NT2/D1 (cell line): ENCODE results near the gene SLC28A2.
"Not testable (repeated sequence)": the region's sequence is repeated elsewhere in the genome, so short reads cannot be mapped to it uniquely, and the experiment has no call there.

Experiments used
- DNase-seq: peaks from one replicate; pipeline ENCODE4 v3.0.0-alpha.2; 2011; ENCODE audit warnings: low read depth, low spot score
- H3K27me3 ChIP-seq: 2 replicates; pipeline ENCODE4 v1.6.0; 2011; ENCODE audit warnings: mild to moderate bottlenecking; ENCODE audit not compliant: insufficient read length, insufficient read depth
- H3K36me3 ChIP-seq: 2 replicates; pipeline ENCODE4 v1.6.1; 2011; ENCODE audit warnings: mild to moderate bottlenecking, low read length, mixed read lengths; ENCODE audit not compliant: insufficient read depth, insufficient read length
- H3K4me1 ChIP-seq: 2 replicates; pipeline ENCODE4 v1.5.1; 2011; ENCODE audit not compliant: insufficient read depth, insufficient read length
- H3K4me3 ChIP-seq: 2 replicates; pipeline ENCODE4 v1.5.1; 2011; ENCODE audit warnings: low read depth; ENCODE audit not compliant: insufficient read length
- H3K9ac ChIP-seq: 2 replicates; pipeline ENCODE4 v1.6.0; 2011; ENCODE audit warnings: low read depth; ENCODE audit not compliant: insufficient read length
- H3K9me3 ChIP-seq: 2 replicates; pipeline ENCODE4 v1.5.1; 2011; ENCODE audit warnings: mild to moderate bottlenecking, low read length; ENCODE audit not compliant: insufficient read depth
- SUZ12 ChIP-seq: IDR thresholded peaks from 2 replicates; pipeline ENCODE4 v1.6.1; 2011; ENCODE audit not compliant: insufficient read length, insufficient read depth; ENCODE audit errors: extremely low read depth
- YY1 ChIP-seq: IDR thresholded peaks from 2 replicates; pipeline ENCODE4 v1.6.1; 2011; ENCODE audit not compliant: insufficient read length, insufficient read depth
- ZNF274 ChIP-seq: IDR thresholded peaks from 2 replicates; pipeline ENCODE4 v1.6.1; 2011; ENCODE audit warnings: mild to moderate bottlenecking, low read depth, low read length

SLC28A2 gene

GRCh38 chr15:45242289-45242688, 9.7 kb upstream of the SLC28A2 start:
- DNase-seq = no peak
- no peaks in the 10 kb centered on the region for H3K36me3 ChIP-seq
- TF ChIP-seq ZNF274 (no peak), YY1 (no peak), SUZ12 (no peak)

GRCh38 chr15:45249125-45249780, 2.8 kb upstream of the SLC28A2 start:
- DNase-seq = no peak
- Histone ChIP-seq H3K36me3 (no peaks in the 10 kb centered on the region), H3K9ac (no peak overlapping the region), H3K4me1 (no peaks in the 10 kb centered on the region), H3K4me3 (no peak overlapping the region), H3K9me3 (peaks cover 8% of the 10 kb centered on the region; the same call in 1 of the 2 replicates), H3K27me3 (no peaks in the 10 kb centered on the region)
- TF ChIP-seq ZNF274 (no peak), YY1 (no peak), SUZ12 (no peak)

More at GRCh38 chr15:45242289-45242688, 9.7 kb upstream of the SLC28A2 start:
- Histone ChIP-seq H3K9ac (no peak overlapping the region), H3K4me1 (no peaks in the 10 kb centered on the region), H3K27me3 (no peaks in the 10 kb centered on the region), H3K4me3 (no peak overlapping the region), H3K9me3 (peaks cover 48% of the 10 kb centered on the region; the same call in 1 of the 2 replicates)

GRCh38 chr15:45253330-45253729, 1.3 kb downstream of the SLC28A2 start:
- H3K9ac ChIP-seq = no peak overlapping the region
- TF ChIP-seq YY1 (no peak), SUZ12 (no peak)
- no peaks in the 10 kb centered on the region for H3K9me3 ChIP-seq
- H3K36me3 ChIP-seq = no peaks in the 10 kb centered on the region
- no peak overlapping the region for H3K4me3 ChIP-seq
- H3K4me1 ChIP-seq = no peaks in the 10 kb centered on the region
- H3K27me3 ChIP-seq = no peaks in the 10 kb centered on the region
- no peak for DNase-seq

- Histone ChIP-seq H3K36me3 (no peaks in the 10 kb centered on the region), H3K27me3 (no peaks in the 10 kb centered on the region), H3K4me1 (no peaks in the 10 kb centered on the region), H3K9me3 (no peaks in the 10 kb centered on the region), H3K9ac (no peak overlapping the region), H3K4me3 (no peak overlapping the region)
- DNase-seq = no peak
- TF ChIP-seq YY1 (no peak), SUZ12 (no peak), ZNF274 (no peak)
These were observed 2.4 kb downstream of the SLC28A2 start for GRCh38 chr15:45254405-45254804.

GRCh38 chr15:45254824-45255223, 2.8 kb downstream of the SLC28A2 start:
- not testable (repeated sequence) for H3K4me3 ChIP-seq, DNase-seq

GRCh38 chr15:45259796-45260195, 7.8 kb downstream of the SLC28A2 start:
- TF ChIP-seq SUZ12 (no peak), YY1 (no peak), ZNF274 (no peak)

More at GRCh38 chr15:45254824-45255223, 2.8 kb downstream of the SLC28A2 start:
- not testable (repeated sequence) for H3K4me1 ChIP-seq, H3K9me3 ChIP-seq, H3K27me3 ChIP-seq, H3K9ac ChIP-seq, H3K36me3 ChIP-seq

GRCh38 chr15:45262906-45263461, 10.9 kb downstream of the SLC28A2 start:
- H3K27me3 ChIP-seq = no peaks in the 10 kb centered on the region
- no peak for DNase-seq
- H3K36me3 ChIP-seq = no peaks in the 10 kb centered on the region
- no peaks in the 10 kb centered on the region; the same call in 1 of the 2 replicates for H3K9me3 ChIP-seq
- TF ChIP-seq ZNF274 (no peak), YY1 (no peak), SUZ12 (no peak)
- no peak overlapping the region for H3K4me3 ChIP-seq
- no peak overlapping the region for H3K9ac ChIP-seq
- H3K4me1 ChIP-seq = peaks cover 2% of the 10 kb centered on the region

More at GRCh38 chr15:45259796-45260195, 7.8 kb downstream of the SLC28A2 start:
- Histone ChIP-seq H3K4me1 (peaks cover 2% of the 10 kb centered on the region), H3K4me3 (no peak overlapping the region), H3K9me3 (no peaks in the 10 kb centered on the region; the same call in 1 of the 2 replicates), H3K36me3 (no peaks in the 10 kb centered on the region), H3K9ac (no peak overlapping the region), H3K27me3 (no peaks in the 10 kb centered on the region)
- no peak for DNase-seq

GRCh38 chr15:45263854-45264253, 11.8 kb downstream of the SLC28A2 start:
- no peak overlapping the region for H3K9ac ChIP-seq
- DNase-seq = no peak
- no peak for TF ChIP-seq YY1
- TF ChIP-seq ZNF274 = no peak
- no peak for TF ChIP-seq SUZ12
- no peaks in the 10 kb centered on the region; the same call in 1 of the 2 replicates for H3K9me3 ChIP-seq
- H3K36me3 ChIP-seq = no peaks in the 10 kb centered on the region
- H3K4me1 ChIP-seq = peaks cover 2% of the 10 kb centered on the region
- H3K27me3 ChIP-seq = no peaks in the 10 kb centered on the region
- H3K4me3 ChIP-seq = no peak overlapping the region
